MV-4-11 (cell line): ENCODE measurements around the gene OR2AG1.
"Not testable (repeated sequence)": the region's sequence is repeated elsewhere in the genome, so short reads cannot be mapped to it uniquely, and the experiment has no call there.

Source experiments
- DNase-seq: peaks from one replicate; lab custom pipeline; 2025; lab: John Stamatoyannopoulos, UW

Gene OR2AG1

DNA sequence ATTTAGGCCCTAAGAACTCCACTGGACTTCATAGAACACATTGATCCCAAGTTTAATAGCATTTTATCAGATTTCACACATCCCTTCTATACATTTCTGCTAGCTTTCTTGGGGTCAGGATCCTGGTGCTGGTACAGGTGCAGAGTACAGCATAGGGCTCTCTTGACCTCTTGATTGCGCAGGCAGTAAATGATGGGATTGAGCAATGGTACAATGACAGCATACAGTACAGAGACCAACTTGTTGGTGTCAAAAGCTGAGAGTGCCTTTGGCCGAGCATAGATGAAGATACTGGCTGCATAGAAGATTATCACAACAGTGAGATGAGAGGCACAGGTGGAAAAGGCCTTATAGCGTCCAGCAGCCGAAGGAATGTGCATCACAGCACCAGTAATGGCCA lies 11.8 kb downstream of the OR2AG1 start:
- DNase-seq = no peak

DNA sequence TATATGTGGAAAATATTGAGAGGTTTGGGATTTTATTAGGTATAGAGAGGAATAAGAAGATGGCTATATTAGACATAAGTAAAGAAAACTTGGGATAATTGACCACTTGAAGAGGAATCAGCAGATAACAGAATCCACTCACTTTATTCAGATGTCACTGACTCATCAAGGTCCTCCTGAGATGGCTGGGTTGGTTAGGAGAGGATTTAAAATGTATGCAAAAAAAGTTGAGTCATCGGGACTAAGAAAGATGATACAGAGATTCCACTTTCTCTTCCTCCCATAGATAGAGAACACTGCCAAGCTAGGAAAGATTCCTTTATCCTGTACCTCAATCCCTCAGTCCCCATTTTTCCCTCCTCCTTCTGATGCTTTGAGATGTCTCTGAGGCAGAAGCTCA lies 16.6 kb downstream of the OR2AG1 start, which contains the start of gene OR6A2:
TSS of gene OR6A2 (minus strand) at position 288 of the 400 bp plus-strand sequence. CDS start 3,981 bp downstream, outside the sequence.
- DNase-seq = no peak

DNA sequence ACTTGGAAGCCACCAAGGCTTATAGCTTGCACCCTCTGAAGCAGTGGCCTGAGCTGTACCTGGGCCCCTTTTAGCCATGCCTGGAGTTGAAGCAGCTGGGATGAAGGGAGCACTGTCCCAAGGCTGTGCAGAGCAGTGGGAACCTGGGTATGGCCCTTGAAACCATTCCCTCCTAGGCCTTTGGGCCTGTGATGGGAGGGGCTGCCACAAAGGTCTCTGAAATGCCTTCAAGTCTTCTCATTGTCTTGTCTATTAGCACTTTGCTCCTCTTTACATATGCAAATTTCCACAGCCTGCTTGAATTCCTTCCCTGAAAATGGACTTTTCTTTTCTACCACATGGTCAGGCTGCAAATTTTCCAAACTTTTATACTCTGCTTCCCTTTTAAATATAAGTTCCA lies 18.3 kb downstream of the OR2AG1 start:
- not testable (repeated sequence) for DNase-seq

DNA sequence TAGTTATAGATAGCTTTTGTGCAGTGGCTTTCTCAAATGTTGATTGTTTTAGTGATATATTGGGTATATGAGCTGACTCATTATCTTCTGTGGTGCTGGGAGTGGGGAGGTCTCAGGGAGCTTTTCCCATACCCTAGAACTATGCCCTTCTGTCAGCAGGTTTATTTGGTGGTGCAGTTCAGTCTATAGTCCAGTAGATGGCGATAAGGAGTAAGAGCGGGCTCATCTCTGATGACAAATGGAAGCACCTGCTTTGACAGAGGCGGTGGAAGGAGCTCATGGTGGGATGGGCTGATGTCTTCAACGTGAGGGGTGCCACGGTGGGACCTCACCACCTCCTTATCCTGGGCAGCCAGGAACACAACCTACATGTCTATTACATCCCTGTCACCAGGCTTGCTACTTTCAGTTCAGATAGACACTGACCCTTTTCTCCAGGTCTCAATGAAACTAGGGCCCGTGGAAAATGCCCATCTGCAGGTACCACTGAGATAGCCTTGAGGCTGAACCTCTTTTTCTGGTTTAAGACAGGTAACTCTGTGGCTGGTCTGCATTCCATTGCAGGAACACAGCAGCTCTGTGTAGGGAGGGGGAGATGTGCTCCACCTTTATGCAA lies 29.7 kb downstream of the OR2AG1 start:
- DNase-seq = peak; percentile 24

DNA sequence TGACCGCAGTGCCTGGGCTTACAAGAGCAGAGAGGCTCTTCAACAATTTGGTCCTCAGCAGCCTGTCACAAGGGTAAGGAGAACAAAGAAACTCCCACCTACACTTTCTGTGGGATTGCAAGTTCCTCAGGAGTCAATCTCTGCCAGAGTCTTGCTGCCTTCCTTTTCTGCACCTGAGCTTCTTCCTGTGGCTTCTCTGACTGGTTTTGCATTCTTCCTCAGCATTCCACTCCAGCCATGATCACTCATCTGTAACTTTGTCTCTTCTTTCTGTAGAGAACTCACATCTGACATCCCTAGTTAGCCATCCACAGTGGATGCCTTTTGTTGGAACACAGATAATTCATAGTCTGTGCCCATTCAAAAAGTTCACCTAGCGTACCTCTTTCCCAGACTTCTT lies 30.8 kb downstream of the OR2AG1 start:
- no peak for DNase-seq

DNA sequence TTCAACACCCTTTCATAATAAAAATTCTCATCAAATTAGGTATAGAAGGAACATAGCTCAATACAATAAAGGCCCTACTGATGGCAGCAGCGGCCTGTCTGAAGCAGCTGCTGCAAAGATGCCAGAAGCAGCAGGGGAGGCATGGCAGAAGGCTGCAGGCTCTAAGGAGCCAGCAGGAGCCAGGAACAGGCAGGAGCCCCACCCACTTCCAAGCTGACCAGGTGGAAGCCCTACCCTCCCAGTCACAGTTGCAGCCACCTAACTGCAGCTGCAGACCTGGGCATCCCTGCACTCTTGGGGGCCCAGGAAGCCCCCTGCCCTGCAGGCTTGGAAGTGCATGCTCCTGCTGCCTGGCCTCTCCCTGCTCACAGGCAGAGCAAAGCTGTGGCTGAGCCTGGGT lies 34.9 kb downstream of the OR2AG1 start:
- no peak for DNase-seq

DNA sequence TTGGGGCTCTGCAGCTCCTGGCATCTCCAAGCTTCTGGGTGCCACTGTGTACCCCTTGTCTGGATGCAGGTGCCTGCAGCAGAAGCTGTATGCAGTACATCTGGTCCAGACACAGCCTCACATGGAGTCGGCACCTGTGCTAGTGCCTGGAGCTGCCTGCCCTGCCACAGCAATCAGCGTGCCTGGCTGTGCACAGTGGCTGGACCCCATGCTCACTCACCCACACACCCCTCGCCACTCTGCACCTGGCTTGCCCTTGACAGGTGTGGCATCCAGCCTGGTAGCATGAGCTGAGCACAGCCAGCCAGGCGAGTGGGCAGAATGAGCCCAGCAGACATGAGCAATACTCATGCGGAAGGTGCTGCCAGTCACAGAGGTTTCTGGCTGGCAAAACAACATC lies 36.1 kb downstream of the OR2AG1 start:
- no peak for DNase-seq

DNA sequence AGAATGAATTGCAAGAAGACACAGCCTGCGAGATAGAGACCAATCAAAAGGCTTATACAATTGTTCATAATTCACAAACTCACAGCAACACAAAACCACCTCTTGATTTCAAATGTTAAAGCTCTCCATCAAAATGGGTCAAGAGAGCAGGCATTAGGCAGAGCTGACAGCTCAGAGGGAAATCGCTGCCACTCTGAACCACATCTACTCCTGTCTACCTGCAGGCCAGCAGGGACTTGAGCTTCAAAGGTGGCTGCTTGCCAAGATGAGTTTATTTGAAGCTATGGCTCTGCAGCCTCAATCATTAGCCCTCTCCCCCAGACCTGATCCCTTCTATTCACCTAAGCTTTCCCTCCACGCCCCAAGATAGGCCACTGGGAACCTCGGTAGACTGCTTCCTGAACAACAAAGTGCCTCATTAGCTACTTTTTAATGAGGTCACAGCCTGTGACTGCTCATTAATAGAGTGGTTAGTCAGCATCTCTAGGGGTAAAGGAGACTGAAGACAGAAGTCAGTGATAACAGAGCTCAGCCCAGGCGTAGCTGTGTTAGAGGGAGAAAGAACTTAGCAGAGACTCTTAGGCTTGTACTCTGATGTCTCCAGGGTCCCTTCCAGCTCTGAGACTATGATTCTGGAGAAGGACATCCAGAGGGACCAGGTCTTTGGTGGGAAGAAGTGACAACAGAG lies 41.5 kb downstream of the OR2AG1 start:
- no peak for DNase-seq

DNA sequence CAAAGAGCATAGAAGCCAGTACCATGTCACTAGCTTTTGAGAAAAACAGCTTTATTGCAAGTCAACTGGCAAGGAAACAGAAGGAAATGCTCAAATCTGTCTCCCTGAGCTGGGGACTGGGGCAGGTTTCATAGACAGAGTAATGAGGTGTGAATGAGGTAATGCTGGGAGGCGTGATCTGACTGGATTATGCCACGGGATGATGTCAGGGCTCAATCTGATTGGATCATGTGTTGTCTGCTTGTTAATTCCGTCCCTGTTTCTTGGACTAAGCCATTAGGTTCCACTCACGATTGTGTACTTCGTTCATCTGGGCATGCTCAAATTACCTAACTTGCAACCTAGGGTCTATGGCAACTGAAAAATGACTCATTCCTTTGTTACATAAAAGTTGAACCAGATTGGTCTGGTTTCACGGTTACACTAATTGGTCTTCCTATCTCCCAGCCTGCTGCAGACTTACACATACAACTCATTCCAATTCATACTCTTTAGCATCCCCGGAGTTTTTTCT lies 42.5 kb downstream of the OR2AG1 start:
- no peak for DNase-seq

DNA sequence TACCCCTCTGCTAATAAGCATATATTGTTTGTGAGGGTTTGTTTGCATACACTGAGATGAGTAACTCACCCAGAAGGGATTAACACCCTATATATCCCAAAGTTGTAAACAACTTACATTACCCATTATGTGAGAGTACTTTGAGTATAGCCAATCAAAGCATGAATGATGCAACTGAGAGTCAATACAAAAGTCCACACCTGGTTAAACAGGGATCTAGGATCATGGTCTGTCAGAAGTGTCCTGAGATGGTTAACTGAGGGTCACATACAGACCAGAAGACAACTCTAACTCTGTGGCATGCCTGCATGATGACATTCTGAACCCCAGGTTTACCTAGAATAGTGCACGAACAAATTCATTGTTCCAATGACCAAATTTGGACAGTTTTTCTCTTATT lies 45.3 kb downstream of the OR2AG1 start:
- DNase-seq = no peak

DNA sequence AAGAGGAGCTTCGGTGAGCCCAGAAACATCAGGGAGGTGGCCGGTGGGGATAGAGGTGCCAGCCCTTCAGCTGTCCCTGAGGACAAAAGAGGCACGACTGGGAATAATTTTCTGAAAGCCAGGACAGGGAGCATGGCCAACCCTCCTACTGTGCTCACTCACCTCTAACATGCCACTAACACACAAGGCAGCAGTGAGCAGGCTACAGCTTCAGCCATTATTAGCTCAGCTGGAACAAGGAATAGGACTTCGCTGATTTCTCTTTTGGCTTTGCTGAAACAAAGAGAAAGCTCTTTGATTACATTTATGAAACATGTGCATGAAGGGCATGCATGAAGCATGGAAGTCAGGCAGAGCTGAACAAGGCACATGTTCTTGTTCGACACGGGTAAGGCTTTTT lies 50.5 kb downstream of the OR2AG1 start:
- no peak for DNase-seq

DNA sequence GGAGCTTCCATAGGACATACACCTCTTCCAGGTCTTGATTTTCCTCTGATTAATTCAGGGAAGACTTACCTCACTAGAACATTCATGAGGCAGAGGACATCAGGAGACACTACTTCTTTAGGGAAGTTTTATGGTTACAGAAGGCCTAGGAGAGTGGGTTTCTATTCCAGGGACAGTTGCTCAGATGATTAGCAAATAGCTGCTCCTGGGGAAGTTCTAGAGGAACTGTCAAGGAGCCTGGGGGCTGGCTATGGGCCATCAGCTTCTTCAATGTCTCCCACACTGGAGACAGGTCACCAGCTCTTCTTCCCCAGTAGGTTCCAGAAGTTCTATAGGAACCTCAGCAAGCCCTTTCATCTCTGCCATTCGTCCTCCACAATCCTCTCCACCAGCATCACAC lies 51.2 kb downstream of the OR2AG1 start:
- DNase-seq = no peak
